ENCODE data around the gene CTXN1. TPM values are rescaled to one million over a fixed set of nuclear protein-coding genes. Genes with fewer than 3 reads are reported as not detected.
"Not testable (repeated sequence)": the region's sequence is repeated elsewhere in the genome, so short reads cannot be mapped to it uniquely, and the experiment has no call there.

The CTXN1 gene
- polyA plus RNA-seq, 1 donor = 7.0 TPM

- Histone ChIP-seq H3K36me3 (ENCODE audit: control insufficient read depth, insufficient read depth, low read length) (peaks cover 67% of the 10 kb centered on the region), H3K27me3 (ENCODE audit: control insufficient read depth, insufficient read depth, low read length) (no peaks in the 10 kb centered on the region), H3K4me1 (ENCODE audit: control insufficient read depth, insufficient read depth, low read length) (no peaks in the 10 kb centered on the region), H3K9me3 (ENCODE audit: control insufficient read depth, low read depth, low read length) (no peaks in the 10 kb centered on the region), H3K27ac (ENCODE audit: low read length) (no peak overlapping the region), H3K4me3 (ENCODE audit: low read length) (no peak overlapping the region)
- DNase-seq = no peak
- WGBS (ENCODE audit: insufficient coverage, low lambda C conversion rate) = no CpG with 5 or more reads among the region's 32 CpGs
Measured at GRCh38 chr19:7932276-7932929, 6.5 kb upstream of the CTXN1 start.

- peaks cover under 1% of the 10 kb centered on the region for H3K4me1 ChIP-seq (ENCODE audit: control insufficient read depth, insufficient read depth, low read length)
- H3K36me3 ChIP-seq (ENCODE audit: control insufficient read depth, insufficient read depth, low read length) = peaks cover 63% of the 10 kb centered on the region
- no peak overlapping the region for H3K4me3 ChIP-seq (ENCODE audit: low read length)
- H3K9me3 ChIP-seq (ENCODE audit: control insufficient read depth, low read depth, low read length) = peaks cover 3% of the 10 kb centered on the region
- no peak overlapping the region for H3K27ac ChIP-seq (ENCODE audit: low read length)
- no CpG with 5 or more reads among the region's 36 CpGs for WGBS (ENCODE audit: insufficient coverage, low lambda C conversion rate)
- no peaks in the 10 kb centered on the region for H3K27me3 ChIP-seq (ENCODE audit: control insufficient read depth, insufficient read depth, low read length)
- no peak for DNase-seq
Measured at GRCh38 chr19:7931221-7932061, 5.5 kb upstream of the CTXN1 start.

GRCh38 chr19:7930765-7931164 is 4.8 kb upstream of the CTXN1 start:
- Histone ChIP-seq H3K4me1 (ENCODE audit: control insufficient read depth, insufficient read depth, low read length) (peaks cover 4% of the 10 kb centered on the region), H3K36me3 (ENCODE audit: control insufficient read depth, insufficient read depth, low read length) (peaks cover 57% of the 10 kb centered on the region), H3K4me3 (ENCODE audit: low read length) (no peak overlapping the region), H3K9me3 (ENCODE audit: control insufficient read depth, low read depth, low read length) (peaks cover 3% of the 10 kb centered on the region), H3K27ac (ENCODE audit: low read length) (no peak overlapping the region), H3K27me3 (ENCODE audit: control insufficient read depth, insufficient read depth, low read length) (no peaks in the 10 kb centered on the region)
- WGBS (ENCODE audit: insufficient coverage, low lambda C conversion rate) = no CpG with 5 or more reads among the region's 7 CpGs
- DNase-seq = no peak

GRCh38 chr19:7930030-7930429 is 4.1 kb upstream of the CTXN1 start:
- WGBS (ENCODE audit: insufficient coverage, low lambda C conversion rate) = no CpG with 5 or more reads among the region's 11 CpGs
- H3K36me3 ChIP-seq (ENCODE audit: control insufficient read depth, insufficient read depth, low read length) = peaks cover 50% of the 10 kb centered on the region
- H3K9me3 ChIP-seq (ENCODE audit: control insufficient read depth, low read depth, low read length); DNase-seq; H3K4me3 ChIP-seq (ENCODE audit: low read length); H3K27me3 ChIP-seq (ENCODE audit: control insufficient read depth, insufficient read depth, low read length); H3K4me1 ChIP-seq (ENCODE audit: control insufficient read depth, insufficient read depth, low read length); H3K27ac ChIP-seq (ENCODE audit: low read length): not testable (repeated sequence)

- Histone ChIP-seq H3K27ac (ENCODE audit: low read length) (no peak overlapping the region), H3K9me3 (ENCODE audit: control insufficient read depth, low read depth, low read length) (peaks cover 3% of the 10 kb centered on the region), H3K27me3 (ENCODE audit: control insufficient read depth, insufficient read depth, low read length) (no peaks in the 10 kb centered on the region), H3K4me1 (ENCODE audit: control insufficient read depth, insufficient read depth, low read length) (peaks cover 4% of the 10 kb centered on the region), H3K36me3 (ENCODE audit: control insufficient read depth, insufficient read depth, low read length) (peaks cover 40% of the 10 kb centered on the region), H3K4me3 (ENCODE audit: low read length) (no peak overlapping the region)
- no peak for DNase-seq
- no CpG with 5 or more reads among the region's 24 CpGs for WGBS (ENCODE audit: insufficient coverage, low lambda C conversion rate)
Measured at GRCh38 chr19:7928741-7929701, 3.1 kb upstream of the CTXN1 start.

GRCh38 chr19:7928334-7928706 is 2.4 kb upstream of the CTXN1 start:
- DNase-seq = no peak
- H3K4me3 ChIP-seq (ENCODE audit: low read length) = no peak overlapping the region
- H3K36me3 ChIP-seq (ENCODE audit: control insufficient read depth, insufficient read depth, low read length) = peaks cover 33% of the 10 kb centered on the region
- H3K4me1 ChIP-seq (ENCODE audit: control insufficient read depth, insufficient read depth, low read length) = peaks cover 4% of the 10 kb centered on the region
- WGBS (ENCODE audit: insufficient coverage, low lambda C conversion rate) = 100% methylated on average over 1 of the region's 9 CpGs
- no peak overlapping the region for H3K27ac ChIP-seq (ENCODE audit: low read length)
- peaks cover 3% of the 10 kb centered on the region for H3K9me3 ChIP-seq (ENCODE audit: control insufficient read depth, low read depth, low read length)
- no peaks in the 10 kb centered on the region for H3K27me3 ChIP-seq (ENCODE audit: control insufficient read depth, insufficient read depth, low read length)

- Histone ChIP-seq H3K27ac (ENCODE audit: low read length) (no peak overlapping the region), H3K9me3 (ENCODE audit: control insufficient read depth, low read depth, low read length) (peaks cover 3% of the 10 kb centered on the region), H3K27me3 (ENCODE audit: control insufficient read depth, insufficient read depth, low read length) (no peaks in the 10 kb centered on the region), H3K4me3 (ENCODE audit: low read length) (no peak overlapping the region), H3K4me1 (ENCODE audit: control insufficient read depth, insufficient read depth, low read length) (peaks cover 4% of the 10 kb centered on the region), H3K36me3 (ENCODE audit: control insufficient read depth, insufficient read depth, low read length) (peaks cover 33% of the 10 kb centered on the region)
- no CpG with 5 or more reads among the region's 23 CpGs for WGBS (ENCODE audit: insufficient coverage, low lambda C conversion rate)
- no peak for DNase-seq
Measured at GRCh38 chr19:7927605-7928333, 1.8 kb upstream of the CTXN1 start.

GRCh38 chr19:7926727-7927604 is 1.0 kb upstream of the CTXN1 start:
- no CpG with 5 or more reads among the region's 32 CpGs for WGBS (ENCODE audit: insufficient coverage, low lambda C conversion rate)
- Histone ChIP-seq H3K36me3 (ENCODE audit: control insufficient read depth, insufficient read depth, low read length) (peaks cover 33% of the 10 kb centered on the region), H3K9me3 (ENCODE audit: control insufficient read depth, low read depth, low read length) (peaks cover 3% of the 10 kb centered on the region), H3K27me3 (ENCODE audit: control insufficient read depth, insufficient read depth, low read length) (no peaks in the 10 kb centered on the region), H3K4me1 (ENCODE audit: control insufficient read depth, insufficient read depth, low read length) (peaks cover 4% of the 10 kb centered on the region), H3K27ac (ENCODE audit: low read length) (no peak overlapping the region), H3K4me3 (ENCODE audit: low read length) (no peak overlapping the region)
- DNase-seq = no peak

- H3K27ac ChIP-seq (ENCODE audit: low read length) = no peak overlapping the region
- peaks cover 20% of the 10 kb centered on the region for H3K36me3 ChIP-seq (ENCODE audit: control insufficient read depth, insufficient read depth, low read length)
- no peaks in the 10 kb centered on the region for H3K27me3 ChIP-seq (ENCODE audit: control insufficient read depth, insufficient read depth, low read length)
- peaks cover 3% of the 10 kb centered on the region for H3K9me3 ChIP-seq (ENCODE audit: control insufficient read depth, low read depth, low read length)
- no CpG with 5 or more reads among the region's 98 CpGs for WGBS (ENCODE audit: insufficient coverage, low lambda C conversion rate)
- peak; percentile 55 to 75 for DNase-seq
- H3K4me3 ChIP-seq (ENCODE audit: low read length) = no peak overlapping the region
- peaks cover 11% of the 10 kb centered on the region for H3K4me1 ChIP-seq (ENCODE audit: control insufficient read depth, insufficient read depth, low read length)
Measured at GRCh38 chr19:7925171-7925851, 624 bp downstream of the CTXN1 start.
